Ovary (tissue), 3 donors: ENCODE measurements around the gene CDH23.

Source experiments
- POLR2A ChIP-seq: fragments of 450-650 bp; IDR thresholded peaks from one replicate; pipeline ENCODE4 v1.6.1; 2017; ENCODE audit warnings: antibody characterized with exemption, mild to moderate bottlenecking, moderate library complexity
- TF ChIP-seq, protein P1 (sequence below), 3 donors: fragments of 450-650 bp in 2 of 3; fragments of 200-600 bp in 1 of 3; IDR thresholded peaks; one replicate each; pipeline versions ENCODE4 v1.5.1 to v1.8.0; 2016 to 2022; ENCODE audit warnings: antibody characterized with exemption in 3 of 3, mild to moderate bottlenecking in 1 of 3
- donor health status: DM: no; HTN: no; CAD: no.

DNA sequence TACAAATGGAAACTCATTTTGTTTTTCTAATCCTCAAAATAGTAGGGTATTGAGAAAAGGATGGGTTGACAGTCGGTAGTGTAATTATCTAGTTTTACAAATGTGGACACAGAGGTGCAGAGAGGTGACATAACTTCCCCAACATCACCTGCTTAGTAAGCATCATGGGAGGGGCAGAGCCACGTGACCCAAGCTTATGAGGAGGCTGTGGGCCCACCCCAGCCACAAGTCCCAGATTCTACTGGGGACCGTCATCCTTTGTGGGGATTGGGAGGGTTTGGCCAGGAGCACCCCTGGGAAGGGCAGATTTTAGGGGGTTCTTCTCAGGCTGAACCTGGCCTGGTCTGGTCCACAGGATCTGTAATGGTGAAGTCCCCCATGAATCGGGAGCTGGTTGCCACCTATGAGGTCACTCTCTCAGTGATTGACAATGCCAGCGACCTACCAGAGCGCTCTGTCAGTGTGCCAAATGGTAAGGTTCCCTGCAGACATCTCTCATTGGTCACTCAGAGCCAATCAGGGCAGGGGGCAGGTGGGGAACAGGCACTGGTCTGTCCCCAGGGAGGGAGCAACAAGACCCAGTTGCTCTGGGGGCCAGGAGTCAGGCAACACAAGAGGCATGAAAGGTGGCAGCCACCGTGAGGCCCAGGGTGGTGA is 400.2 kb downstream of the CDH23 start:
- TF ChIP-seq, protein P1, sequence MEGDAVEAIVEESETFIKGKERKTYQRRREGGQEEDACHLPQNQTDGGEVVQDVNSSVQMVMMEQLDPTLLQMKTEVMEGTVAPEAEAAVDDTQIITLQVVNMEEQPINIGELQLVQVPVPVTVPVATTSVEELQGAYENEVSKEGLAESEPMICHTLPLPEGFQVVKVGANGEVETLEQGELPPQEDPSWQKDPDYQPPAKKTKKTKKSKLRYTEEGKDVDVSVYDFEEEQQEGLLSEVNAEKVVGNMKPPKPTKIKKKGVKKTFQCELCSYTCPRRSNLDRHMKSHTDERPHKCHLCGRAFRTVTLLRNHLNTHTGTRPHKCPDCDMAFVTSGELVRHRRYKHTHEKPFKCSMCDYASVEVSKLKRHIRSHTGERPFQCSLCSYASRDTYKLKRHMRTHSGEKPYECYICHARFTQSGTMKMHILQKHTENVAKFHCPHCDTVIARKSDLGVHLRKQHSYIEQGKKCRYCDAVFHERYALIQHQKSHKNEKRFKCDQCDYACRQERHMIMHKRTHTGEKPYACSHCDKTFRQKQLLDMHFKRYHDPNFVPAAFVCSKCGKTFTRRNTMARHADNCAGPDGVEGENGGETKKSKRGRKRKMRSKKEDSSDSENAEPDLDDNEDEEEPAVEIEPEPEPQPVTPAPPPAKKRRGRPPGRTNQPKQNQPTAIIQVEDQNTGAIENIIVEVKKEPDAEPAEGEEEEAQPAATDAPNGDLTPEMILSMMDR (IDR thresholded peaks at IDR 0.05) = no peak
- TF ChIP-seq POLR2A = no peak
